ENCODE measurements around the gene CAMTA1. TPM values are rescaled to one million over a fixed set of nuclear protein-coding genes. Genes with fewer than 3 reads are reported as not detected.

CAMTA1 gene
- total and polyA plus RNA-seq, 2 experiments from 2014 or later, result 89.0 to 145 TPM

DNA sequence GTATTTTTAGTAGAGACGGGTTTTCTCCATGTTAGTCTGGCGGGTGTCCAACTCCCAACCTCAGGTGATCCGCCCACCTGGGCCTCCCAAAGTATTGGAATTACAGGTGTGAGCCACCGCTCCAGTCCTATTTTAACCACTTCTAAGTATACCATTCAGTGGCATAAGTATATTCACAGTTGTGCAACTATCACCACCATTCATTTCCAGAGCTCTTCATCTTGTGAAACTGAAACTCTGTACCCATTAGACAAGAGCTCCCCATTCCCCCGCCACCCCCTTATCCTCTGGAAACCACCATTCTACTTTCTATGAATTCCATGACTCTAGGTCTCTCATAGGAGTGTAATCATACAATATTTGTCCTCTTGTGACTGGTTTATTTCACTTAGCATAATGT, 40.2 kb upstream of the CAMTA1 start:
- no peaks in the 10 kb centered on the region for H4K20me1 ChIP-seq (ENCODE audit: insufficient read depth, poor library complexity, severe bottlenecking)
- WGBS (ENCODE audit: low lambda C conversion rate, missing lambda C conversion rate), result 92% methylated on average over 5 of the region's 5 CpGs
- H3K79me2 ChIP-seq, result no peaks in the 10 kb centered on the region
- H3K4me1 ChIP-seq (ENCODE audit: insufficient read depth), result no peaks in the 10 kb centered on the region
- no peak overlapping the region for H2AFZ ChIP-seq
- no peaks in the 10 kb centered on the region for H3K9me2 ChIP-seq (replicated peaks; ENCODE audit: insufficient read depth)
- DNase-seq (ENCODE audit: low spot score), result no peak
- no peak for TF ChIP-seq EZH2 (IDR thresholded peaks at IDR 0.05; ENCODE audit: borderline replicate concordance)
- TF ChIP-seq EZH2phosphoT487 (IDR thresholded peaks at IDR 0.05; ENCODE audit: low read depth, severe bottlenecking, unreplicated experiment), result no peak
- TF ChIP-seq, protein P1, sequence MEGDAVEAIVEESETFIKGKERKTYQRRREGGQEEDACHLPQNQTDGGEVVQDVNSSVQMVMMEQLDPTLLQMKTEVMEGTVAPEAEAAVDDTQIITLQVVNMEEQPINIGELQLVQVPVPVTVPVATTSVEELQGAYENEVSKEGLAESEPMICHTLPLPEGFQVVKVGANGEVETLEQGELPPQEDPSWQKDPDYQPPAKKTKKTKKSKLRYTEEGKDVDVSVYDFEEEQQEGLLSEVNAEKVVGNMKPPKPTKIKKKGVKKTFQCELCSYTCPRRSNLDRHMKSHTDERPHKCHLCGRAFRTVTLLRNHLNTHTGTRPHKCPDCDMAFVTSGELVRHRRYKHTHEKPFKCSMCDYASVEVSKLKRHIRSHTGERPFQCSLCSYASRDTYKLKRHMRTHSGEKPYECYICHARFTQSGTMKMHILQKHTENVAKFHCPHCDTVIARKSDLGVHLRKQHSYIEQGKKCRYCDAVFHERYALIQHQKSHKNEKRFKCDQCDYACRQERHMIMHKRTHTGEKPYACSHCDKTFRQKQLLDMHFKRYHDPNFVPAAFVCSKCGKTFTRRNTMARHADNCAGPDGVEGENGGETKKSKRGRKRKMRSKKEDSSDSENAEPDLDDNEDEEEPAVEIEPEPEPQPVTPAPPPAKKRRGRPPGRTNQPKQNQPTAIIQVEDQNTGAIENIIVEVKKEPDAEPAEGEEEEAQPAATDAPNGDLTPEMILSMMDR (IDR thresholded peaks at IDR 0.05; ENCODE audit: poor library complexity), result no peak
- H3K27me3 ChIP-seq, result peaks cover 5% of the 10 kb centered on the region
- H3K27ac ChIP-seq, result no peak overlapping the region
- no peak overlapping the region for H3K4me3 ChIP-seq
- H3K4me2 ChIP-seq, result no peak overlapping the region
- H3K9me3 ChIP-seq (ENCODE audit: low read depth), result no peaks in the 10 kb centered on the region
- no peaks in the 10 kb centered on the region for H3K36me3 ChIP-seq (replicated peaks; ENCODE audit: insufficient read depth, low read depth)

DNA sequence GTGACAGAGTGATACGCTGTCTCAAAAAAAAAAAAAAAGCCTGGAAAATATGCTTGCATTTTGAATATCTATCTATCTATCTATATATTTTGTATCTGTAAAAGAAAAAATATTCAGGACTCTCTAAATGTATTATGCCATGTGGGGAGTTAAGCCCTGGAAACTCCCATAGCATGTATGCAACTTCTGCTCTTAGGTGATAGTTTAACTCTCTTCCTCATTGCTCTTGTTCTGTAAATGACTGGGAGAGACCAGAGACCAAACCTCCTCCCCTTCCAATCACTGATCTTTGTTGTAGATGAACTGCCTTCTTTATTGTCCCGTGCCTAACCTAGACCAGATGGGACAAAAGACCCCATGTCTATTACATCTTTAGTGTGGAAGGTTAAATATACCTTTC, 37.6 kb upstream of the CAMTA1 start:
- Histone ChIP-seq H3K4me2 (no peak overlapping the region), H3K36me3 (replicated peaks; ENCODE audit: insufficient read depth, low read depth) (no peaks in the 10 kb centered on the region), H3K27me3 (peaks cover 5% of the 10 kb centered on the region), H3K79me2 (no peaks in the 10 kb centered on the region), H3K9me3 (ENCODE audit: low read depth) (no peaks in the 10 kb centered on the region), H3K27ac (no peak overlapping the region), H3K4me1 (ENCODE audit: insufficient read depth) (no peaks in the 10 kb centered on the region), H2AFZ (no peak overlapping the region), H4K20me1 (ENCODE audit: insufficient read depth, poor library complexity, severe bottlenecking) (no peaks in the 10 kb centered on the region), H3K9me2 (replicated peaks; ENCODE audit: insufficient read depth) (no peaks in the 10 kb centered on the region), H3K4me3 (no peak overlapping the region)
- DNase-seq (ENCODE audit: low spot score), result no peak
- WGBS (ENCODE audit: low lambda C conversion rate, missing lambda C conversion rate), result 86% methylated on average over 2 of the region's 2 CpGs
- no peak for TF ChIP-seq EZH2 (IDR thresholded peaks at IDR 0.05; ENCODE audit: borderline replicate concordance)
- TF ChIP-seq, protein P1 (IDR thresholded peaks at IDR 0.05; ENCODE audit: poor library complexity), result no peak
- TF ChIP-seq EZH2phosphoT487 (IDR thresholded peaks at IDR 0.05; ENCODE audit: low read depth, severe bottlenecking, unreplicated experiment), result no peak

DNA sequence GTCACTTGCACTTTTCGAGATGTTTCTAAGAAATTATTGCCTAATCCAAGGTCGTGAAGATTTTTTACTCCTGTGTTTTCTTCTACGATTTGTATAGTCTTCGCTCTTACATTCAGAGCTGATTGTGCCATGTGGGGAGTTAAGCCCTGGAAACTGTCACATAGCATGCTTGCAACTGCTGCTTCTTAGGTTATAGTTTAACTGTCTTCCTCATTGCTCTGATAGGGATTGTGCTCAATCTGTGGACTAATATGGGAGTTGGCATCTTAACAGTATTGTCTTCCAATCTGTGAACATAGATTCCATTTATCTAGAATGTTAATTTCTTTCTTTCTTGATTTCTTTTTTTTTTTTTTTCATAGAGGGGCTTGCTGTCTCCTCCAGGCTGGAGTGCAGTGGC, 34.8 kb upstream of the CAMTA1 start:
- H3K4me1 ChIP-seq (ENCODE audit: insufficient read depth), result no peaks in the 10 kb centered on the region
- no peaks in the 10 kb centered on the region for H3K9me2 ChIP-seq (replicated peaks; ENCODE audit: insufficient read depth)
- 85% methylated on average over 4 of the region's 4 CpGs for WGBS (ENCODE audit: low lambda C conversion rate, missing lambda C conversion rate)
- no peaks in the 10 kb centered on the region for H4K20me1 ChIP-seq (ENCODE audit: insufficient read depth, poor library complexity, severe bottlenecking)
- no peaks in the 10 kb centered on the region for H3K79me2 ChIP-seq
- peaks cover 5% of the 10 kb centered on the region for H3K27me3 ChIP-seq
- H3K4me3 ChIP-seq, result no peak overlapping the region
- no peaks in the 10 kb centered on the region for H3K9me3 ChIP-seq (ENCODE audit: low read depth)
- no peak overlapping the region for H3K4me2 ChIP-seq
- DNase-seq (ENCODE audit: low spot score), result no peak
- H3K27ac ChIP-seq, result no peak overlapping the region
- H2AFZ ChIP-seq, result no peak overlapping the region
- TF ChIP-seq EZH2phosphoT487 (IDR thresholded peaks at IDR 0.05; ENCODE audit: low read depth, severe bottlenecking, unreplicated experiment), result no peak
- TF ChIP-seq, protein P1 (IDR thresholded peaks at IDR 0.05; ENCODE audit: poor library complexity), result no peak
- no peak for TF ChIP-seq EZH2 (IDR thresholded peaks at IDR 0.05; ENCODE audit: borderline replicate concordance)
- no peaks in the 10 kb centered on the region for H3K36me3 ChIP-seq (replicated peaks; ENCODE audit: insufficient read depth, low read depth)

All from hepatocyte (in vitro differentiated cells).